ENCODE results near the gene CFAP46.

The CFAP46 gene

DNA sequence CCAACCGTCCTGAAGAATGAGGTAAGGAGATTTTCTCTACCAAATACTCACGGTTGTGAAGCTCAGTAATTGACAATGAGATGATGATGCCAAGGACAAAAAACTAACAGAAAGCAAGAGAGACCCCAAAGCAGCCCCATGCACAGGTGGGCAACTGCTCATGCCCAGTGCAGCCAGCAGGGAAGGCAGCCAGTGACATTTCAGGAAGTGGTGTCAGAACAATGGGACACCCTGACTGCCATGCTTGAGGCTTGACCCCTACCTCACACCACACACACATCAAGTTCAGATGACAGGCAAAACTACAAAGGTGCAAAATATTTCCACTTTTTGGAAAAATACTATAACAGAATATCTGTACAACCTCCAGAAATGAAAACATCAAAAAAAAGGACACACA is 66.9 kb downstream of the CFAP46 start:
- WGBS, result 73% methylated on average over 2 of the region's 2 CpGs
- no peak overlapping the region for H3K18ac ChIP-seq (ENCODE audit: low read depth in 1 of 2, low read length in 2 of 2)
- no peak overlapping the region for H3K9ac ChIP-seq (ENCODE audit: low read length)
- no peak overlapping the region for H4K91ac ChIP-seq (ENCODE audit: low read length)
- H3K79me1 ChIP-seq (replicated peaks; ENCODE audit: low read length, poor library complexity, severe bottlenecking), result no peaks in the 10 kb centered on the region
- H2BK120ac ChIP-seq (ENCODE audit: low read depth, low read length), result no peak overlapping the region
- DNase-seq, result no peak
- no peak overlapping the region for H4K8ac ChIP-seq (ENCODE audit: low read length)
- H2BK15ac ChIP-seq (ENCODE audit: low read depth, poor library complexity, severe bottlenecking), result no peak overlapping the region
- H3K14ac ChIP-seq (ENCODE audit: low read length in 2 of 2), result no peak overlapping the region
- no peak overlapping the region for H3K4ac ChIP-seq (ENCODE audit: low read depth in 1 of 2, low read length in 2 of 2)
- no peak overlapping the region for H2BK5ac ChIP-seq (ENCODE audit: low read depth, low read length, poor library complexity, severe bottlenecking)
- H3K9me3 ChIP-seq (ENCODE audit: control insufficient read depth, low read length), result peaks cover 10% of the 10 kb centered on the region
- H3K36me3 ChIP-seq (ENCODE audit: control insufficient read depth in 1 of 2, insufficient read depth in 2 of 2, low read depth in 1 of 2, low read length in 2 of 2), result no peaks in the 10 kb centered on the region
- no peak overlapping the region for H3K23ac ChIP-seq (ENCODE audit: low read length in 2 of 2)
- H3K4me2 ChIP-seq (ENCODE audit: low read length, poor library complexity, severe bottlenecking), result no peak overlapping the region
- no peak overlapping the region for H2AK5ac ChIP-seq (ENCODE audit: low read length, severe bottlenecking)
- H3K27ac ChIP-seq (ENCODE audit: low read length, poor library complexity, severe bottlenecking), result no peak overlapping the region
- peaks cover 8 to 75% of the 10 kb centered on the region in 2 experiments for H3K27me3 ChIP-seq (ENCODE audit: control insufficient read depth in 1 of 2, insufficient read depth in 1 of 2, low read length in 2 of 2)
- no peak overlapping the region for H3K4me3 ChIP-seq (ENCODE audit: insufficient read depth in 1 of 2, low read depth in 1 of 2, low read length in 2 of 2)
- no peak overlapping the region for H2AFZ ChIP-seq (ENCODE audit: low read depth, low read length)
- no peaks in the 10 kb centered on the region for H3K4me1 ChIP-seq (ENCODE audit: control insufficient read depth, insufficient read depth, low read depth, low read length)
- H2BK12ac ChIP-seq (ENCODE audit: low read length in 2 of 2), result no peak overlapping the region

DNA sequence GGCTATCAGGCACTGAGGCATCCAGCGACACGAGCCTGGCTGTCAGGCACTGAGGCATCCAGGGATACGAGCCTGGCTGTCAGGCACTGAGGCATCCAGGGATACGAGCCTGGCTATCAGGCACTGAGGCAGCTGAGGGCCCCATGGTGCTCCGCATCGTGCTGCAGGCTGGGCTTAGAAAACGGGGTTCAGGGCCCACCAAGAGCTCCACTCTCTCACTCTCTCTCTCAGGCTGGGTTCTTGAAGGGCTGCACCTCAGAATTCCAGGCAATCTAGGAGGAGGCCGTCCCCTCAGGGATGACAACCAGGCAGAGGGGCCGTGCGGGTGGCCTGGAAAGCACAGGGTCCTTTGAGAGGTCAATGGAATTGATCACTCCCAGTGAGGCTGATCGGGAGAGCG is 69.0 kb downstream of the CFAP46 start:
- H3K4ac ChIP-seq (ENCODE audit: low read depth in 1 of 2, low read length in 2 of 2), result no peak overlapping the region
- H2BK12ac ChIP-seq (ENCODE audit: low read length in 2 of 2), result no peak overlapping the region
- H4K8ac ChIP-seq (ENCODE audit: low read length), result no peak overlapping the region
- no peak overlapping the region for H2AFZ ChIP-seq (ENCODE audit: low read depth, low read length)
- 70% methylated on average over 10 of the region's 12 CpGs for WGBS
- no peak overlapping the region for H3K23ac ChIP-seq (ENCODE audit: low read length in 2 of 2)
- no peak for DNase-seq
- H3K18ac ChIP-seq (ENCODE audit: low read depth in 1 of 2, low read length in 2 of 2), result no peak overlapping the region
- H3K27me3 ChIP-seq (ENCODE audit: control insufficient read depth in 1 of 2, insufficient read depth in 1 of 2, low read length in 2 of 2), result peaks cover 11 to 55% of the 10 kb centered on the region in 2 experiments
- no peaks in the 10 kb centered on the region for H3K4me1 ChIP-seq (ENCODE audit: control insufficient read depth, insufficient read depth, low read depth, low read length)
- H3K27ac ChIP-seq (ENCODE audit: low read length, poor library complexity, severe bottlenecking), result no peak overlapping the region
- H3K4me2 ChIP-seq (ENCODE audit: low read length, poor library complexity, severe bottlenecking), result no peak overlapping the region
- H2BK15ac ChIP-seq (ENCODE audit: low read depth, poor library complexity, severe bottlenecking), result no peak overlapping the region
- no peak overlapping the region for H3K4me3 ChIP-seq (ENCODE audit: insufficient read depth in 1 of 2, low read depth in 1 of 2, low read length in 2 of 2)
- H4K91ac ChIP-seq (ENCODE audit: low read length), result no peak overlapping the region
- no peak overlapping the region for H3K9ac ChIP-seq (ENCODE audit: low read length)
- H3K14ac ChIP-seq (ENCODE audit: low read length in 2 of 2), result no peak overlapping the region
- no peak overlapping the region for H2BK5ac ChIP-seq (ENCODE audit: low read depth, low read length, poor library complexity, severe bottlenecking)
- no peak overlapping the region for H2AK5ac ChIP-seq (ENCODE audit: low read length, severe bottlenecking)
- no peaks in the 10 kb centered on the region for H3K36me3 ChIP-seq (ENCODE audit: control insufficient read depth in 1 of 2, insufficient read depth in 2 of 2, low read depth in 1 of 2, low read length in 2 of 2)
- H3K9me3 ChIP-seq (ENCODE audit: control insufficient read depth, low read length), result peaks cover 10% of the 10 kb centered on the region
- H3K79me1 ChIP-seq (replicated peaks; ENCODE audit: low read length, poor library complexity, severe bottlenecking), result no peaks in the 10 kb centered on the region
- H2BK120ac ChIP-seq (ENCODE audit: low read depth, low read length), result no peak overlapping the region

DNA sequence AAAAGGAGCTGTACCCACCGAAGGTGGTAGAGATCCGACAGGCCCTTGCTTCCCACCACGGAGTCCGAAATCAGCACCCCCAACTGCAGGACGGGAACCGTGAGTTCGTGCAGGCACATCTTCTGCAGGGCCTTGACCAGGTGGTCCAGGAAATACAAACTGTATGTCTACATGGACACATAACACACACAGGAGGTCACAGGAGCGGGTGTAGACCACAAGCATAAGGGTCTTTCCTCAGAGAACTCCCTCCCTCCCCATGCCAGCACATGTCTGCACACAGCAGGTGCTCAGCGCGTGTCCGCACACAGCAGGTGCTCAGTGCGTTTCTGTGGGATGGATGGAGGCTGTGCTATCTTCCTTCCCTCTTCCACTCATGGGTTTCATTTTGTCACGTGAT is 69.7 kb downstream of the CFAP46 start:
- Histone ChIP-seq H3K4me2 (ENCODE audit: low read length, poor library complexity, severe bottlenecking) (no peak overlapping the region), H3K9ac (ENCODE audit: low read length) (no peak overlapping the region), H2BK15ac (ENCODE audit: low read depth, poor library complexity, severe bottlenecking) (no peak overlapping the region), H3K27ac (ENCODE audit: low read length, poor library complexity, severe bottlenecking) (no peak overlapping the region), H3K9me3 (ENCODE audit: control insufficient read depth, low read length) (peaks cover 10% of the 10 kb centered on the region), H3K27me3 (ENCODE audit: control insufficient read depth in 1 of 2, insufficient read depth in 1 of 2, low read length in 2 of 2) (peaks cover 11 to 47% of the 10 kb centered on the region in 2 experiments), H3K4me3 (ENCODE audit: insufficient read depth in 1 of 2, low read depth in 1 of 2, low read length in 2 of 2) (no peak overlapping the region), H2AK5ac (ENCODE audit: low read length, severe bottlenecking) (no peak overlapping the region), H4K91ac (ENCODE audit: low read length) (no peak overlapping the region), H3K4ac (ENCODE audit: low read depth in 1 of 2, low read length in 2 of 2) (no peak overlapping the region), H3K18ac (ENCODE audit: low read depth in 1 of 2, low read length in 2 of 2) (no peak overlapping the region), H3K79me1 (replicated peaks; ENCODE audit: low read length, poor library complexity, severe bottlenecking) (no peaks in the 10 kb centered on the region), H3K4me1 (ENCODE audit: control insufficient read depth, insufficient read depth, low read depth, low read length) (no peaks in the 10 kb centered on the region), H3K14ac (ENCODE audit: low read length in 2 of 2) (no peak overlapping the region), H2BK5ac (ENCODE audit: low read depth, low read length, poor library complexity, severe bottlenecking) (no peak overlapping the region), H4K8ac (ENCODE audit: low read length) (no peak overlapping the region), H2BK12ac (ENCODE audit: low read length in 2 of 2) (no peak overlapping the region), H2AFZ (ENCODE audit: low read depth, low read length) (no peak overlapping the region), H3K36me3 (ENCODE audit: control insufficient read depth in 1 of 2, insufficient read depth in 2 of 2, low read depth in 1 of 2, low read length in 2 of 2) (no peaks in the 10 kb centered on the region), H2BK120ac (ENCODE audit: low read depth, low read length) (no peak overlapping the region), H3K23ac (ENCODE audit: low read length in 2 of 2) (no peak overlapping the region)
- no peak for DNase-seq
- 86% methylated on average over 12 of the region's 13 CpGs for WGBS

DNA sequence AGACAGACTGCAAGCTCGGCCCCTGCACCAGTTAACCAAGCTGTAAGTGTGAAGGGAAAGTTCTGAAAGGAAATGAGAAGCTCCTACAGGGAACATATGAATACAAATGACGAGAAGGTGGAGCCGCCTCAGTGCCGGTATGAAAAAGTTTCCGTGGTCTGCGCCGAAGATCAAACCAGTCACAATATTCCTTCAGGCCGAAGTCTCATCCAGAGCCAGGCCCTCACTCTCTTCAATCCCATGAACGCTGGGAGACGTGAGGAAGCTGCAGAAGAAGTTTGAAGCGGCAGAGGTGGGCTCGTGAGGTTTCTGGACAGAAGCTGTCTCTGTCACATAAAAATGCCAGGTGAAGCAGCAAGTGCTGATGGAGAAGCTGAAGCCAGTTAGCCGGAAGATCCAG is 71.9 kb downstream of the CFAP46 start:
- Histone ChIP-seq H3K36me3 (ENCODE audit: control insufficient read depth in 1 of 2, insufficient read depth in 2 of 2, low read depth in 1 of 2, low read length in 2 of 2) (no peaks in the 10 kb centered on the region), H3K9ac (ENCODE audit: low read length) (no peak overlapping the region), H3K14ac (ENCODE audit: low read length in 2 of 2) (no peak overlapping the region), H3K23ac (ENCODE audit: low read length in 2 of 2) (no peak overlapping the region), H3K4me1 (ENCODE audit: control insufficient read depth, insufficient read depth, low read depth, low read length) (no peaks in the 10 kb centered on the region), H3K4me2 (ENCODE audit: low read length, poor library complexity, severe bottlenecking) (no peak overlapping the region), H2AFZ (ENCODE audit: low read depth, low read length) (no peak overlapping the region), H3K4me3 (ENCODE audit: insufficient read depth in 1 of 2, low read depth in 1 of 2, low read length in 2 of 2) (no peak overlapping the region), H3K27ac (ENCODE audit: low read length, poor library complexity, severe bottlenecking) (no peak overlapping the region), H2AK5ac (ENCODE audit: low read length, severe bottlenecking) (no peak overlapping the region), H3K4ac (ENCODE audit: low read depth in 1 of 2, low read length in 2 of 2) (no peak overlapping the region), H3K79me1 (replicated peaks; ENCODE audit: low read length, poor library complexity, severe bottlenecking) (no peaks in the 10 kb centered on the region), H3K9me3 (ENCODE audit: control insufficient read depth, low read length) (peaks cover 9% of the 10 kb centered on the region), H3K18ac (ENCODE audit: low read depth in 1 of 2, low read length in 2 of 2) (no peak overlapping the region), H2BK5ac (ENCODE audit: low read depth, low read length, poor library complexity, severe bottlenecking) (no peak overlapping the region), H2BK120ac (ENCODE audit: low read depth, low read length) (no peak overlapping the region), H2BK12ac (ENCODE audit: low read length in 2 of 2) (no peak overlapping the region), H4K91ac (ENCODE audit: low read length) (no peak overlapping the region), H2BK15ac (ENCODE audit: low read depth, poor library complexity, severe bottlenecking) (no peak overlapping the region), H4K8ac (ENCODE audit: low read length) (no peak overlapping the region), H3K27me3 (ENCODE audit: control insufficient read depth in 1 of 2, insufficient read depth in 1 of 2, low read length in 2 of 2) (peaks cover 4 to 29% of the 10 kb centered on the region in 2 experiments)
- 85% methylated on average over 13 of the region's 13 CpGs for WGBS
- DNase-seq, result no peak

Measured in mesenchymal stem cell (in vitro differentiated cells and primary cell).